Keratinocyte (primary cell): ENCODE measurements around the gene MAPK7.

Experiments used
- EZH2 ChIP-seq: IDR thresholded peaks from one replicate; pipeline ENCODE4 v1.6.1; 2012; ENCODE audit warnings: inconsistent platforms, mild to moderate bottlenecking, low read length, moderate library complexity
- TF ChIP-seq, protein P1 (sequence below), 3 experiments: IDR thresholded peaks in 1 of 3; conservative IDR thresholded peaks in 1 of 3; optimal IDR thresholded peaks in 1 of 3; 2 replicates in 2 of 3; 3 replicates in 1 of 3; pipeline versions ENCODE3 to v1.5.1; 2011; ENCODE audit warnings: low read length in 3 of 3, mild to moderate bottlenecking in 3 of 3, moderate library complexity in 2 of 3, control low read depth in 1 of 3, inconsistent platforms in 1 of 3; ENCODE audit not compliant: insufficient read depth in 2 of 3; ENCODE audit errors: extremely low read depth in 1 of 3

DNA sequence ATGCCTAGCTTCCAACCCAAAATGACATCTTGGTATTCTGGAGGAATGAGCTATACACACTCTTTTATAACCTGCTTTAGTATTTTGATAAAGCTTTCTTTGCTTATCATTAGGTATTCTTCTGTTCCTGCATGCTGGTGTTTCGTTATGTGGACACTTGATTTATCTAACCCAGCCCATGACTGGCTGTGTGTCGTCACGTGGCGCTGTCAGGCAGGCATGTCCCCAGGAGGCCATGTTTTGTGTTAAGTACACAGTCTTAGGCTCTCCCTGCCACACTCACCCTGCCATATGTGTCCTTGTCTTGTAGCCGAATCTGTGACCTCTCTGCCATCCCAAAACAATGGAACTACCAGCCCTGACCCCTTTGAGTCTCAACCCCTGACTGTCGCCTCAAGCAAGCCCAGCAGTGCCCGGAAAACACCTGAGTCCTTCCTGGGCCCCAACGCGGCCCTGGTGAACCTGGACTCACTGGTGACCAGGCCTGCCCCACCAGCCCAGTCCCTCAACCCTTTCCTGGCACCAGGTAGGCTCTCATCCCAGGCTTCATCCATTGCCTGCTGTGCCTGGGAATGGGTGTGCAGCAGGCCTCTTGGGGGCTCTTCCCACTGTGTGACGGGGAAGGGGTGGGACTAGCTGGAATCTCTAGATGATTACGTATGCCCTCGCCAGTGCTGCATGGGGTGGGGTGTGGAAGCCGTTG lies 46.6 kb upstream of the MAPK7 start:
- TF ChIP-seq, protein P1, sequence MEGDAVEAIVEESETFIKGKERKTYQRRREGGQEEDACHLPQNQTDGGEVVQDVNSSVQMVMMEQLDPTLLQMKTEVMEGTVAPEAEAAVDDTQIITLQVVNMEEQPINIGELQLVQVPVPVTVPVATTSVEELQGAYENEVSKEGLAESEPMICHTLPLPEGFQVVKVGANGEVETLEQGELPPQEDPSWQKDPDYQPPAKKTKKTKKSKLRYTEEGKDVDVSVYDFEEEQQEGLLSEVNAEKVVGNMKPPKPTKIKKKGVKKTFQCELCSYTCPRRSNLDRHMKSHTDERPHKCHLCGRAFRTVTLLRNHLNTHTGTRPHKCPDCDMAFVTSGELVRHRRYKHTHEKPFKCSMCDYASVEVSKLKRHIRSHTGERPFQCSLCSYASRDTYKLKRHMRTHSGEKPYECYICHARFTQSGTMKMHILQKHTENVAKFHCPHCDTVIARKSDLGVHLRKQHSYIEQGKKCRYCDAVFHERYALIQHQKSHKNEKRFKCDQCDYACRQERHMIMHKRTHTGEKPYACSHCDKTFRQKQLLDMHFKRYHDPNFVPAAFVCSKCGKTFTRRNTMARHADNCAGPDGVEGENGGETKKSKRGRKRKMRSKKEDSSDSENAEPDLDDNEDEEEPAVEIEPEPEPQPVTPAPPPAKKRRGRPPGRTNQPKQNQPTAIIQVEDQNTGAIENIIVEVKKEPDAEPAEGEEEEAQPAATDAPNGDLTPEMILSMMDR (optimal IDR thresholded peaks at IDR 0.05 in 1 of 3, IDR thresholded peaks at IDR 0.05 in 1 of 3, conservative IDR thresholded peaks at IDR 0.05 in 1 of 3; ENCODE audit: extremely low read depth in 1 of 3, insufficient read depth in 2 of 3, low read length in 3 of 3) = no peak
- TF ChIP-seq EZH2 = no peak
